DND-41 (cell line): ENCODE data around the gene MTERF2.

Experiments
- ATAC-seq: fragments of 200-7000 bp; cut with Tn5 transposase; 3 replicates; pipeline ENCODE4 v1.9.1; 2021; ENCODE audit warnings: low read depth; ENCODE audit not compliant: insufficient read depth
- DNase-seq: peaks from one replicate; pipeline ENCODE4 v3.0.0-alpha.2; 2020
- H2AFZ ChIP-seq: 2 replicates; pipeline ENCODE4 v1.6.0; 2012; ENCODE audit warnings: low read depth, low read length
- H3K27ac ChIP-seq: 2 replicates; pipeline ENCODE4 v1.5.1; 2012; ENCODE audit warnings: low read length, inconsistent platforms
- H3K27me3 ChIP-seq: fragments of 200-600 bp; sonication (generic); 2 replicates; pipeline ENCODE4 v1.6.0; 2012; ENCODE audit warnings: low read length, mild to moderate bottlenecking, inconsistent platforms; ENCODE audit not compliant: insufficient read depth, poor library complexity
- H3K36me3 ChIP-seq: 2 replicates; pipeline ENCODE4 v1.5.1; 2012; ENCODE audit warnings: low read length, inconsistent platforms; ENCODE audit not compliant: insufficient read depth
- H3K4me1 ChIP-seq: 2 replicates; pipeline ENCODE4 v1.5.1; 2012; ENCODE audit warnings: mild to moderate bottlenecking, low read length; ENCODE audit not compliant: insufficient read depth
- H3K4me2 ChIP-seq: 2 replicates; pipeline ENCODE4 v1.6.0; 2012; ENCODE audit warnings: mild to moderate bottlenecking, moderate library complexity, low read length, inconsistent platforms; ENCODE audit not compliant: insufficient read depth
- H3K4me3 ChIP-seq, 2 experiments: fragments of 200-600 bp in 1 of 2; shearing (Covaris generic) in 1 of 2; 2 replicates each; pipeline ENCODE4 v1.5.1; 2012 to 2016; ENCODE audit warnings: inconsistent platforms in 2 of 2, low read length in 2 of 2, mild to moderate bottlenecking in 2 of 2, low read depth in 1 of 2, moderate library complexity in 1 of 2
- H3K79me2 ChIP-seq: 2 replicates; pipeline ENCODE4 v1.6.0; 2012; ENCODE audit warnings: low read length, inconsistent platforms; ENCODE audit not compliant: insufficient read depth
- H3K9ac ChIP-seq: 2 replicates; pipeline ENCODE4 v1.6.0; 2012; ENCODE audit warnings: low read depth, mild to moderate bottlenecking, inconsistent platforms, low read length, moderate library complexity
- H3K9me3 ChIP-seq: 2 replicates; pipeline ENCODE4 v1.5.1; 2012; ENCODE audit warnings: low read length, moderate library complexity, mild to moderate bottlenecking, inconsistent platforms; ENCODE audit not compliant: insufficient read depth, severe bottlenecking
- H4K20me1 ChIP-seq: 2 replicates; pipeline ENCODE4 v1.6.0; 2012; ENCODE audit warnings: low read length; ENCODE audit not compliant: insufficient read depth
- CTCF ChIP-seq: IDR thresholded peaks from 2 replicates; pipeline ENCODE4 v1.5.1; 2012; ENCODE audit warnings: borderline replicate concordance, low read length, moderate library complexity, mild to moderate bottlenecking; ENCODE audit not compliant: poor library complexity, severe bottlenecking; ENCODE audit errors: extremely low read depth
- EZH2 ChIP-seq: IDR thresholded peaks from 3 replicates; pipeline ENCODE4 v1.6.1; 2012; ENCODE audit warnings: borderline replicate concordance, low read depth, mild to moderate bottlenecking, moderate library complexity, low read length, inconsistent platforms; ENCODE audit not compliant: severe bottlenecking

MTERF2 gene

GRCh38 chr12:106964526-106964925, 22.4 kb downstream of the MTERF2 start:
- Histone ChIP-seq H3K9ac (no peak overlapping the region), H3K4me2 (no peak overlapping the region), H3K79me2 (peaks cover 50% of the 10 kb centered on the region), H3K4me1 (no peaks in the 10 kb centered on the region), H3K36me3 (peaks cover 29% of the 10 kb centered on the region), H3K27ac (no peak overlapping the region), H4K20me1 (peaks cover 5% of the 10 kb centered on the region), H3K4me3 (no peak overlapping the region), H3K27me3 (no peaks in the 10 kb centered on the region), H2AFZ (no peak overlapping the region), H3K9me3 (no peaks in the 10 kb centered on the region)
- ATAC-seq (no peak), DNase-seq (no peak)
- TF ChIP-seq CTCF (no peak), EZH2 (no peak)

GRCh38 chr12:106962286-106962685, 24.7 kb downstream of the MTERF2 start:
- H3K36me3 ChIP-seq: peaks cover 13% of the 10 kb centered on the region
- H4K20me1 ChIP-seq: peaks cover 5% of the 10 kb centered on the region
- ATAC-seq: no peak

GRCh38 chr12:106960443-106960842, 26.5 kb downstream of the MTERF2 start:
- Histone ChIP-seq H2AFZ (no peak overlapping the region), H3K9me3 (no peaks in the 10 kb centered on the region), H3K27ac (no peak overlapping the region), H3K36me3 (peaks cover 8% of the 10 kb centered on the region), H3K4me2 (no peak overlapping the region), H3K4me3 (no peak overlapping the region), H3K4me1 (peaks cover 14% of the 10 kb centered on the region), H3K79me2 (peaks cover 80% of the 10 kb centered on the region), H3K27me3 (no peaks in the 10 kb centered on the region), H3K9ac (no peak overlapping the region), H4K20me1 (peaks cover 5% of the 10 kb centered on the region)
- DNase-seq (no peak), ATAC-seq (no peak)
- TF ChIP-seq EZH2 (no peak), CTCF (no peak)

More at GRCh38 chr12:106962286-106962685, 24.7 kb downstream of the MTERF2 start:
- H3K79me2 ChIP-seq: peaks cover 72% of the 10 kb centered on the region
- H3K9me3 ChIP-seq: no peaks in the 10 kb centered on the region
- H3K4me2 ChIP-seq: no peak overlapping the region
- no peaks in the 10 kb centered on the region for H3K27me3 ChIP-seq
- H3K4me1 ChIP-seq: peaks cover 11% of the 10 kb centered on the region
- no peak overlapping the region for H3K27ac ChIP-seq
- H3K4me3 ChIP-seq: no peak overlapping the region
- no peak for TF ChIP-seq CTCF
- no peak for TF ChIP-seq EZH2
- H3K9ac ChIP-seq: no peak overlapping the region
- DNase-seq: no peak
- no peak overlapping the region for H2AFZ ChIP-seq
